IMR-90 (cell line): ENCODE results near the gene SLC9A9. TPM values are rescaled to one million over a fixed set of nuclear protein-coding genes. Genes with fewer than 3 reads are reported as not detected.
A peak's percentile ranks its signal among the peaks of the same experiment; 100 is the strongest.

Experiments
- ATAC-seq: fragments of 200-7000 bp; cut with Tn5 transposase; 2 replicates; pipeline ENCODE4 v1.9.1; 2020; ENCODE audit warnings: low read depth, mild to moderate bottlenecking, moderate library complexity
- BruUV-seq: library from RNA; stranded (reverse); fragments of 400-500 nt; replicated peaks from 2 replicates; lab custom pipeline; 2021; lab: Mats Ljungman, UMichigan
- CTCF ChIA-PET: fragments of 300-600 bp; formaldehyde crosslinking; extraction: SDS; loops from one replicate; lab custom pipeline; 2021; ENCODE audit warnings: antibody characterized with exemption; lab: Yijun Ruan, JAX
- POLR2A ChIA-PET: fragments of 300-600 bp; sonication (Branson Sonifier 250); formaldehyde crosslinking; loops from one replicate; lab custom pipeline; 2022; ENCODE audit warnings: antibody characterized with exemption; ENCODE audit not compliant: unreplicated experiment; lab: Charles Lee
- DNase-seq: peaks from one replicate; pipeline ENCODE4 v3.0.0; 2013
- H2AFZ ChIP-seq: replicated peaks from 2 replicates; pipeline ENCODE3; 2013; ENCODE audit warnings: low read length, mild to moderate bottlenecking; ENCODE audit not compliant: poor library complexity
- H2AK5ac ChIP-seq: 2 replicates; pipeline ENCODE4 v1.6.1; 2013; ENCODE audit warnings: low read depth, low read length, inconsistent platforms
- H2AK9ac ChIP-seq: replicated peaks from 2 replicates; pipeline ENCODE3; 2013; ENCODE audit warnings: mild to moderate bottlenecking, low read depth, low read length, moderate library complexity; ENCODE audit not compliant: poor library complexity
- H2BK120ac ChIP-seq: 2 replicates; pipeline ENCODE4 v1.6.1; 2013; ENCODE audit warnings: low read depth, low read length, inconsistent platforms
- H2BK15ac ChIP-seq: 3 replicates; pipeline ENCODE4 v1.6.1; 2013; ENCODE audit warnings: low read depth, low read length, inconsistent platforms
- H2BK20ac ChIP-seq: 2 replicates; pipeline ENCODE4 v1.6.1; 2013; ENCODE audit warnings: low read depth, mild to moderate bottlenecking, inconsistent platforms, low read length, moderate library complexity
- H2BK5ac ChIP-seq: 2 replicates; pipeline ENCODE4 v1.6.1; 2013; ENCODE audit warnings: mild to moderate bottlenecking, low read depth, low read length, inconsistent platforms; ENCODE audit not compliant: poor library complexity, severe bottlenecking
- H3K14ac ChIP-seq: replicated peaks from 2 replicates; pipeline ENCODE4 v1.6.1; 2013; ENCODE audit warnings: low read depth, low read length, inconsistent platforms
- H3K18ac ChIP-seq: 2 replicates; pipeline ENCODE4 v1.6.1; 2013; ENCODE audit warnings: low read depth, low read length, control low read depth
- H3K23ac ChIP-seq: 2 replicates; pipeline ENCODE4 v1.6.1; 2013; ENCODE audit warnings: low read depth, low read length, inconsistent platforms
- H3K27ac ChIP-seq: 2 replicates; pipeline ENCODE4 v1.5.1; 2013; ENCODE audit warnings: mild to moderate bottlenecking, control low read depth, low read length; ENCODE audit not compliant: insufficient read depth
- H3K27me3 ChIP-seq: 2 replicates; pipeline ENCODE4 v1.6.1; 2013; ENCODE audit warnings: low read length; ENCODE audit not compliant: control insufficient read depth, insufficient read depth
- H3K36me3 ChIP-seq: 2 replicates; pipeline ENCODE4 v1.6.1; 2013; ENCODE audit warnings: low read length, mixed read lengths; ENCODE audit not compliant: control insufficient read depth, insufficient read depth
- H3K4ac ChIP-seq: 2 replicates; pipeline ENCODE4 v1.6.1; 2013; ENCODE audit warnings: low read depth, low read length, inconsistent platforms
- H3K4me1 ChIP-seq: 2 replicates; pipeline ENCODE4 v1.6.1; 2013; ENCODE audit warnings: low read length, mixed read lengths; ENCODE audit not compliant: control insufficient read depth, insufficient read depth
- H3K4me2 ChIP-seq: 2 replicates; pipeline ENCODE4 v1.6.1; 2013; ENCODE audit warnings: low read depth, mild to moderate bottlenecking, control low read depth, low read length, moderate library complexity
- H3K4me3 ChIP-seq: 2 replicates; pipeline ENCODE4 v1.5.1; 2013; ENCODE audit warnings: low read depth, mild to moderate bottlenecking, control low read depth, low read length, moderate library complexity; ENCODE audit not compliant: insufficient read depth
- H3K56ac ChIP-seq: 2 replicates; pipeline ENCODE4 v1.6.1; 2013; ENCODE audit warnings: low read length, inconsistent platforms; ENCODE audit not compliant: insufficient read depth; ENCODE audit errors: extremely low read depth
- H3K79me1 ChIP-seq, 2 experiments: 2 replicates each; pipeline ENCODE4 v1.6.1; 2013; ENCODE audit warnings: low read length in 2 of 2, inconsistent platforms in 1 of 2, low read depth in 1 of 2
- H3K9ac ChIP-seq: 2 replicates; pipeline ENCODE4 v1.6.1; 2013; ENCODE audit warnings: low read depth, low read length, control low read depth
- H3K9me1 ChIP-seq: 2 replicates; pipeline ENCODE4 v1.6.1; 2013; ENCODE audit warnings: low read length, inconsistent platforms; ENCODE audit not compliant: insufficient read depth
- H3K9me3 ChIP-seq: 2 replicates; pipeline ENCODE4 v1.6.1; 2013; ENCODE audit warnings: low read length; ENCODE audit not compliant: control insufficient read depth, insufficient read depth
- H4K20me1 ChIP-seq: 2 replicates; pipeline ENCODE4 v1.6.1; 2013; ENCODE audit warnings: low read length, inconsistent platforms; ENCODE audit not compliant: insufficient read depth
- H4K5ac ChIP-seq: 2 replicates; pipeline ENCODE4 v1.6.1; 2013; ENCODE audit warnings: mild to moderate bottlenecking, low read depth, low read length, control low read depth
- H4K8ac ChIP-seq, 2 experiments: 2 replicates each; pipeline ENCODE4 v1.6.1; 2013; ENCODE audit warnings: low read depth in 2 of 2, low read length in 2 of 2, control low read depth in 1 of 2, inconsistent platforms in 1 of 2
- H4K91ac ChIP-seq: 2 replicates; pipeline ENCODE4 v1.6.1; 2013; ENCODE audit warnings: low read depth, low read length, inconsistent platforms; ENCODE audit not compliant: insufficient read depth
- CEBPB ChIP-seq: IDR thresholded peaks from 2 replicates; pipeline ENCODE4 v1.6.1; 2012; ENCODE audit warnings: low read depth, low read length, improper control_type of control experiment
- FOS ChIP-seq: fragments of 150-350 bp; IDR thresholded peaks from 2 replicates; pipeline ENCODE4 v1.6.1; 2016; ENCODE audit warnings: low read depth, low read length
- MAFK ChIP-seq: IDR thresholded peaks from 2 replicates; pipeline ENCODE4 v1.6.1; 2012; ENCODE audit warnings: low read depth, low read length, improper control_type of control experiment
- WGBS, 2 experiments: methylation state at CpG; one replicate each; pipeline versions ENCODE4 v1.1.5 to v1.1.7; 2013; ENCODE audit warnings: missing lambda C conversion rate in 2 of 2; ENCODE audit not compliant: insufficient read length in 1 of 2; ENCODE audit errors: extremely low coverage in 2 of 2; 5-methylcytosine and 5-hydroxymethylcytosine counted together
- dilution Hi-C: fragments of 300-500 bp; cut with HindIII; formaldehyde crosslinking; loops from one replicate; pipeline ENCODE4 v1.14.3; 2018; ENCODE audit warnings: low sequenced_read_pairs; ENCODE audit not compliant: unreplicated experiment
- in situ Hi-C: fragments of 300-500 bp; cut with MboI; formaldehyde crosslinking; loops from 3 replicates; pipeline ENCODE4 v1.14.3; 2019; ENCODE audit warnings: low sequenced_read_pairs, inconsistent platforms, mixed read lengths
- intact Hi-C: fragments of 100-400 bp; cut with micrococcal nuclease; formaldehyde crosslinking; loops from 2 replicates; pipeline ENCODE4 v1.10.0; 2022
- polyA plus RNA-seq, 3 experiments: library from polyadenylated mRNA; depleted of rRNA; stranded (reverse); fragments of >200 nt; gene quantifications; 2 replicates each; pipeline ENCODE4 v1.2.3, GENCODE V29; 2012; ENCODE audit warnings: low replicate concordance in 1 of 3
- total RNA-seq: library from RNA; depleted of rRNA; stranded (reverse); fragments of >200 nt; gene quantifications from 2 replicates; pipeline ENCODE4 v1.2.3, GENCODE V29; 2012

SLC9A9 gene
- total and polyA plus RNA-seq, 2 of the 4 experiments (the other 2 are of a cell fraction) = 1.4 to 2.3 TPM

- Histone ChIP-seq H3K9me3 (no peaks in the 10 kb centered on the region), H3K9me1 (no peaks in the 10 kb centered on the region), H4K20me1 (no peaks in the 10 kb centered on the region), H2BK5ac (no peak overlapping the region), H3K56ac (no peak overlapping the region), H3K9ac (no peak overlapping the region), H2AK9ac (no peak overlapping the region), H4K5ac (no peak overlapping the region), H3K23ac (no peak overlapping the region), H4K91ac (no peak overlapping the region), H3K27me3 (no peaks in the 10 kb centered on the region), H2AK5ac (no peak overlapping the region), H2BK120ac (no peak overlapping the region), H3K4me2 (peak overlapping the region; percentile 36), H3K14ac (no peak overlapping the region), H3K4me3 (no peak overlapping the region), H3K4me1 (peaks cover 4% of the 10 kb centered on the region; the same call in 1 of the 2 replicates), H3K27ac (no peak overlapping the region), H3K79me1 (no peaks in the 10 kb centered on the region), H3K18ac (no peak overlapping the region), H3K36me3 (no peaks in the 10 kb centered on the region), H2BK20ac (no peak overlapping the region), H4K8ac (no peak overlapping the region), H2BK15ac (no peak overlapping the region), H2AFZ (no peak overlapping the region), H3K4ac (no peak overlapping the region)
- no peak for TF ChIP-seq FOS
- peak; percentile 60 for TF ChIP-seq CEBPB
- peak; percentile 69; the same call in 1 of the 2 replicates for TF ChIP-seq MAFK
- ChIA-PET CTCF (interaction anchor here (0.6 to 0.7 kb wide), 2 partner anchors 11 to 604 kb away, joined by 3 read pairs; no protein-coding TSS in a partner anchor), POLR2A (no interaction called here)
- in situ Hi-C loops (no loop called here), intact Hi-C loops (loop anchor here (2.0 kb wide), 2 partner anchors 19 to 73 kb away; no protein-coding TSS in a partner anchor), dilution Hi-C loops (no loop called here)
- ATAC-seq = peak; percentile 75
- no CpG with 5 or more reads among the region's 4 CpGs for WGBS, 2 experiments
- DNase-seq = peak; percentile 90
- no TSS peak for BruUV-seq
These were observed 1.7 kb upstream of the SLC9A9 start for GRCh38 chr3:143849854-143850549.
